HG02973 (cell line): ENCODE data around the gene PCDHGB4.
A peak's percentile ranks its signal among the peaks of the same experiment; 100 is the strongest.
"Not testable (repeated sequence)": the region's sequence is repeated elsewhere in the genome, so short reads cannot be mapped to it uniquely, and the experiment has no call there.

Experiments used
- ATAC-seq: cut with Tn5 transposase; IDR thresholded peaks from one replicate; pipeline ENCODE4 v1.9.1; 2021; ENCODE audit warnings: moderate library complexity; ENCODE audit not compliant: unreplicated experiment

PCDHGB4 gene

DNA sequence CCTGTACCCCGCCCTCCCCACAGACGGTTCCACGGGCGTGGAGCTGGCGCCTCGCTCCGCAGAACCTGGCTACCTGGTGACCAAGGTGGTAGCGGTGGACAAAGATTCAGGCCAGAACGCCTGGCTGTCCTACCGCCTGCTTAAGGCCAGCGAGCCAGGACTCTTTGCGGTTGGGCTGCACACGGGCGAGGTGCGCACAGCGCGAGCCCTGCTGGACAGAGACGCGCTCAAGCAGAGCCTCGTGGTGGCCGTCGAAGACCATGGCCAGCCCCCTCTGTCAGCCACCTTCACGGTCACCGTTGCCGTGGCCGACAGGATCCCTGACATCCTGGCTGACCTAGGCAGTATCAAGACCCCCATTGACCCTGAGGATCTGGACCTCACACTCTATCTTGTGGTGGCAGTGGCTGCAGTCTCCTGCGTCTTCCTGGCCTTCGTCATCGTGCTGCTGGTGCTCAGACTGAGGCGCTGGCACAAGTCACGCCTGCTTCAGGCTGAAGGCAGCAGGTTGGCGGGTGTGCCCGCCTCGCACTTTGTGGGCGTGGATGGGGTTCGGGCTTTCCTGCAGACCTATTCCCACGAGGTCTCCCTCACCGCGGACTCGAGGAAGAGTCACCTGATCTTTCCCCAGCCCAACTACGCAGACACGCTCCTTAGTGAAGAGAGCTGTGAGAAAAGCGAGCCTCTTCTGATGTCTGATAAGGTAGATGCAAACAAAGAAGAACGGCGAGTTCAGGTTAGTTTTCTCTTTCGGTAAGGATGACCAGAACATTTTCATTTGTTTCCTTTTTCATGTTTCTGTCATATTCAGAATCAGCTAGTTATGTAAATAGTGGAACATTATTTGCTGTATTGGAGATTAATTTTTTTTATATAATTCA is 21.2 kb upstream of the PCDHGB4 start:
- ATAC-seq: no peak

DNA sequence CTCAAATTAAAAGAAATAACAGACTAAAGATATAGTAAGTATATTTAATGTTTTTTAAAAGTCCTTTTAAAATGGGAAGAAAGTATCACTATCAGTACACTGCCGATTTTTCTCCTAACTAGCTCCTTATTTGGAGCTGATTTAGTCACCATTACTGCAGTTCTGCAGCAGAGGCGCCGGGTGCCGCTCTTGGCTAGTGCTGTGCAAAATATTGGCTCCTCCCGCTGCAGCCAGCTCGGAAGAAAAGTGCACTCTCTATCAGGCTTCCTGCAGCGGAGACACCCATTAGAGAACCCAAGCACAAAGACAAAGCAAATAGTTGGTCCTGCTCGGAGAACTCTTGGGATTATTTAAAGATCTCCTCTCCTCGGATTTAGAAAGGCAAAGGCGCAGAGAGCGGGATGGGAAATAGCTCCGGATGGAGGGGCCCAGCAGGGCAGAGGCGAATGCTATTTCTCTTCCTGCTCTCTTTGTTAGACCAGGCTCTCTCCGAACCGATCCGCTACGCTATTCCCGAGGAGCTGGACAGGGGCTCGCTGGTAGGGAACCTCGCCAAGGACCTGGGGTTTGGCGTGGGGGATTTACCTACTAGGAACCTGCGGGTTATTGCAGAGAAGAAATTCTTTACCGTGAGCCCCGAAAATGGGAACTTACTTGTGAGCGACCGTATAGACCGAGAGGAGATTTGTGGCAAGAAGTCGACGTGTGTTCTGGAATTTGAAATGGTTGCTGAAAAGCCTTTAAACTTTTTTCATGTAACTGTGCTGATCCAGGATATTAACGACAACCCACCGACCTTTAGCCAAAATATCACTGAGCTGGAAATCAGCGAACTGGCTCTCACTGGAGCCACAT is 17.3 kb upstream of the PCDHGB4 start, which contains the start of gene PCDHGB3:
PCDHGB3 (plus strand) TSS at position 249 of the 855 bp plus-strand sequence; CDS start at position 402, 153 bp downstream.
- ATAC-seq: peak; percentile 98

- no peak for ATAC-seq
These were observed 15.7 kb upstream of the PCDHGB4 start for GRCh38 chr5:141371572-141372475.

DNA sequence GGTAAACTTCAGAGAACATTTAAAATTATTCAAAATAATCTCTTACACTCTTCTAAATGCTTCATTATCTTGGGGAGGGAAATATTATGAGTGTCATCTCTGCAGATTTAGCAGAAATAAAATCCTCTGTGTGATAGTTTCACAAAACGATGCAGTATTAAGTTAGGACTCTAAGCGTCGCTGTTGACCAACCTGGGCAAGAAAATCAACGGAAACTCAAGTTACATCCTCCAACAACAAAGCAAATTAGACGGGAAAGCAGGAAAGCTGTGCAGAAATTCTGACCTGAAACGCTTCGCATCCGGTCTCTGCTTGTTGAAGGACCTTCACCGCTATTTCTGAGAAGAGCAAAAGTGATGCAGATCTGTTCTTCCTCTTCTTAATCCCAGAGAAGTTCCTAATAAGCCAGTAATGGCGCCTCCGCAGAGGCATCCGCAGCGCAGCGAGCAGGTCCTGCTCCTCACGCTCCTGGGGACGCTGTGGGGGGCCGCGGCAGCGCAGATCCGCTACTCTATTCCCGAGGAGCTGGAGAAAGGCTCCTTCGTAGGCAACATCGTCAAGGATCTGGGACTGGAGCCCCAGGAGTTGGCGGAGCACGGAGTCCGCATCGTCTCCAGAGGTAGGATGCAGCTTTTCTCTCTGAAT is 13.7 kb upstream of the PCDHGB4 start, which contains the start of gene PCDHGA6:
PCDHGA6 (plus strand) TSS at position 219 of the 645 bp plus-strand sequence; CDS start at position 412, 193 bp downstream.
- no peak for ATAC-seq

- ATAC-seq: no peak
These were observed 12.9 kb upstream of the PCDHGB4 start for GRCh38 chr5:141374627-141375026.

GRCh38 chr5:141375444-141376155 is 11.9 kb upstream of the PCDHGB4 start:
- ATAC-seq: not testable (repeated sequence)

DNA sequence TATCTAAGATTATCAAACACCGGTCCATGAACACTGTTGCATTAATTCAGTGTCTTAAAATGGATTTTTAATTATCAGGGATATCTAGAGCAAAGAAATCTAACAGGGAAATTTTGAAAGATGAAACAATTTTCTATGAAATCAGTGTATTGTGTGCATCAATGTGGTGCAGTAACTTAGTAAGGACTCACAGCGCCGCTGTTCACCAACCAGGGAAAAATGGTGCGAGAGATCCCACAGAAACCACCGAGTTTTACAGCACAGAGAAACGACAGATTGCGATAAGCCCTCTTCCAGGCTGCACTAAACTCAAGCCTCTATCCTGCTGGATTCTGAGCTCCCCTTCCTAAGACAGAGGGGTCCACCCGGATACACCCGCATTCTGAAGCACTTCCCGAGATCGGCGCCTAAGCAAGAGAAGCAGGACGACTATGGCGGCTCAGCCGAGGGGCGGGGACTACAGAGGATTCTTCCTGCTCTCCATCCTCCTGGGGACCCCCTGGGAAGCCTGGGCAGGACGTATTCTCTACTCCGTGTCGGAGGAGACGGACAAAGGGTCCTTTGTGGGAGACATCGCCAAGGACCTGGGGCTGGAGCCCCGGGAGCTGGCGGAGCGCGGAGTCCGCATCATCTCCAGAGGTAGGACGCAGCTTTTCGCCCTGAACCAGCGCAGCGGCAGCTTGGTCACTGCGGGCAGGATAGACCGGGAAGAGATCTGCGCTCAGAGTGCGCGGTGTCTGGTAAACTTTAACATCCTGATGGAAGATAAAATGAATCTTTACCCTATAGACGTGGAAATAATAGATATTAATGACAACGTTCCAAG is 4.8 kb upstream of the PCDHGB4 start, which contains the start of gene PCDHGA7:
PCDHGA7 (plus strand) TSS at position 274 of the 826 bp plus-strand sequence; CDS start at position 432, 158 bp downstream.
- ATAC-seq: peak; percentile 69

DNA sequence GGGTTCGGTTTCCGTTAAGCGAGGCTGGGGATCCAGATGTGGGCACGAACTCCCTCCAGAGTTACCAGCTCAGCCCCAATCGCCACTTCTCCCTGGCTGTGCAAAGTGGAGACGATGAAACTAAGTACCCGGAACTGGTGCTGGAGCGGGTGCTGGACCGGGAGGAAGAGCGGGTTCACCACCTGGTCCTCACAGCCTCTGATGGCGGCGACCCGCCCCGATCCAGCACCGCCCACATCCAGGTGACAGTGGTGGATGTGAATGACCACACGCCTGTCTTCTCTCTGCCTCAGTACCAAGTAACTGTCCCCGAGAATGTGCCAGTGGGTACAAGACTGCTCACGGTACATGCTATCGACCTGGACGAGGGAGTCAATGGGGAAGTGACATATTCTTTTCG is 4.2 kb upstream of the PCDHGB4 start:
- ATAC-seq: no peak

DNA sequence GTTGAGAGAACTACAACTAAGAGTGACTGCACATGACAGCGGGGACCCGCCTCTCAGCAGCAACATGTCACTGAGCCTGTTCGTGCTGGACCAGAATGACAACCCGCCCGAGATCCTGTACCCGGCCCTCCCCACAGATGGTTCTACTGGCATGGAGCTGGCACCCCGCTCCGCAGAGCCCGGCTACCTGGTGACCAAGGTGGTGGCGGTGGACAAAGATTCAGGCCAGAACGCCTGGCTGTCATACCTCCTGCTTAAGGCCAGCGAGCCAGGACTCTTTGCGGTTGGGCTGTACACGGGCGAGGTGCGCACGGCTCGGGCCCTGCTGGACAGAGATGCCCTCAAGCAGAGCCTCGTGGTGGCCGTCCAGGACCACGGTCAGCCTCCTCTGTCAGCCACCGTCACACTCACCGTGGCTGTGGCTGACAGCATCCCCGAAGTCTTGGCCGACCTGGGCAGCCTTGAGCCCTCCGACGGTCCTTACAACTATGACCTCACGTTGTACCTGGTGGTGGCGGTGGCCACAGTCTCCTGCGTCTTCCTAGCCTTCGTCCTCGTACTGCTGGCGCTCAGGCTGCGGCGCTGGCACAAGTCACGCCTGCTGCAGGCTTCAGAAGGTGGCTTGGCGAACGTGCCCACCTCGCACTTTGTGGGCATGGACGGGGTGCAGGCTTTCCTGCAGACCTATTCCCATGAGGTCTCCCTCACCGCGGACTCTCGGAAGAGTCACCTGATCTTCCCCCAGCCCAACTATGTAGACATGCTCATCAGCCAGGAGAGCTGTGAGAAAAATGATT is 2.8 kb upstream of the PCDHGB4 start:
- ATAC-seq: no peak

DNA sequence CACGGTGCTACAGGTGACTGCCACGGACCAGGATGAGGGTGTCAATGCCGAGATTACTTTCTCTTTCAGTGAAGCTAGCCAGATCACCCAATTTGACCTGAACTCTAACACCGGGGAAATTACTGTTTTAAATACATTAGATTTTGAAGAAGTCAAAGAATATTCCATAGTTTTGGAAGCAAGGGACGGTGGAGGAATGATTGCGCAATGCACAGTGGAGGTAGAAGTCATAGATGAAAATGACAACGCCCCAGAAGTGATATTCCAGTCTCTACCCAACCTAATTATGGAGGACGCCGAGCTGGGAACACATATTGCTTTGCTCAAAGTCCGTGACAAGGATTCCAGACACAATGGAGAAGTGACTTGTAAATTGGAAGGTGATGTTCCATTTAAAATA is 1.2 kb downstream of the PCDHGB4 start:
- no peak for ATAC-seq

DNA sequence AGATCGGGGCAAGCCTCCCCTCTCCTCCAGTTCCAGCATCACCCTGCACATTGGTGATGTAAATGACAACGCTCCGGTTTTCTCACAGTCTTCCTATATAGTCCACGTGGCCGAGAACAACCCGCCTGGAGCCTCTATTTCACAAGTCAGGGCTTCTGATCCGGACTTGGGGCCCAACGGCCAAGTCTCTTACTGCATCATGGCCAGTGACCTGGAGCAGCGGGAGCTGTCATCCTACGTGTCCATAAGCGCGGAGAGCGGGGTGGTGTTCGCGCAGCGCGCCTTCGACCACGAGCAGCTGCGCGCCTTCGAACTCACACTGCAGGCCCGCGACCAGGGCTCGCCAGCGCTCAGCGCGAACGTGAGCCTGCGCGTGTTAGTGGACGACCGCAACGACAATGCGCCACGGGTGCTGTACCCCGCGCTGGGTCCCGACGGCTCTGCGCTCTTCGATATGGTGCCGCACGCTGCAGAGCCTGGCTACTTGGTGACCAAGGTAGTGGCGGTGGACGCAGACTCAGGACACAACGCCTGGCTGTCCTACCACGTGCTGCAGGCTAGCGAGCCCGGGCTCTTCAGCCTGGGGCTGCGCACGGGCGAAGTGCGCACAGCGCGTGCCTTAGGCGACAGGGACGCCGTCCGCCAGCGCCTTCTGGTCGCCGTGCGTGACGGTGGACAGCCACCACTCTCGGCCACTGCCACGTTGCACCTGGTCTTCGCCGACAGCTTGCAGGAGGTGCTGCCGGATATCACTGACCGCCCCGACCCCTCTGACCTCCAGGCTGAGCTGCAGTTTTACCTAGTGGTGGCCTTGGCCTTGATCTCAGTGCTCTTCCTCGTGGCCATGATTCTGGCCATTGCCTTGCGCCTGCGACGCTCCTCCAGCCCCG is 1.9 kb downstream of the PCDHGB4 start:
- no peak for ATAC-seq

- no peak for ATAC-seq
These were observed 5.1 kb downstream of the PCDHGB4 start, which contains the start of gene PCDHGA8 for GRCh38 chr5:141392429-141393198. TSS of gene PCDHGA8 (plus strand) at chr5:141392633. CDS start at chr5:141392814, 181 bp downstream.

- no peak for ATAC-seq
These were observed 5.8 kb downstream of the PCDHGB4 start for GRCh38 chr5:141393267-141393666.

- not testable (repeated sequence) for ATAC-seq
These were observed 7.1 kb downstream of the PCDHGB4 start for GRCh38 chr5:141394401-141395187.
